Measurements from ENCODE around the gene TNFSF9.
"Not testable (repeated sequence)": the region's sequence is repeated elsewhere in the genome, so short reads cannot be mapped to it uniquely, and the experiment has no call there.

Gene TNFSF9

GRCh38 chr19:6573350-6573749 lies 42.5 kb downstream of the TNFSF9 start:
- no peak for DNase-seq

- DNase-seq = no peak
These were observed 46.1 kb downstream of the TNFSF9 start for GRCh38 chr19:6576869-6577475.

GRCh38 chr19:6577476-6578125 lies 46.8 kb downstream of the TNFSF9 start:
- DNase-seq = peak; percentile 88 to 96

- DNase-seq = no peak
These were observed 48.8 kb downstream of the TNFSF9 start for GRCh38 chr19:6579450-6580178.

GRCh38 chr19:6580313-6580712 lies 49.5 kb downstream of the TNFSF9 start:
- DNase-seq = no peak

- DNase-seq = not testable (repeated sequence)
These were observed 52.0 kb downstream of the TNFSF9 start for GRCh38 chr19:6582515-6583484.

All from inflammatory macrophage (primary cell).